HG03432 (cell line): ENCODE measurements around the gene TMEM123.
A peak's percentile ranks its signal among the peaks of the same experiment; 100 is the strongest.

Experiments used
- ATAC-seq: cut with Tn5 transposase; IDR thresholded peaks from one replicate; pipeline ENCODE4 v1.9.1; 2021; ENCODE audit warnings: mild to moderate bottlenecking, moderate library complexity; ENCODE audit not compliant: unreplicated experiment

TMEM123 gene

DNA sequence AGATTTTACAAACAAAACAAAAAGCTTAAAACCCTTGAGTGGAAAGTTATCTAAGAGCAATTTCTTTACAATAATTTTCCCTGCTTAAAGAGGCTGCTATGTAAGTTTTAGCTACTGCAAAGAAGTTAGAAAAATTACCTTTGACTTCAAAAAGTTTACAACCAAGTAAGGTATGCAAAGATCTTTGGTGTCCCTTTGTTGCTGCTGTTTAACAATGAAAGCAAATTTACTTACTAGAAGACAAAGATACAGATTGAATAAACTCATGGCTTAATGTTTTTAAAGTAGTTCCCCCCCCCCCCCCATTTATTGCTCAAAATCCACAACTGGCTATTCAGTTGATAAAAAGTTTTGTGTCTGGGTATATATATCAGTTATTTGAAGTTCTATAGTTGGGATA is 26.0 kb downstream of the TMEM123 start:
- no peak for ATAC-seq

DNA sequence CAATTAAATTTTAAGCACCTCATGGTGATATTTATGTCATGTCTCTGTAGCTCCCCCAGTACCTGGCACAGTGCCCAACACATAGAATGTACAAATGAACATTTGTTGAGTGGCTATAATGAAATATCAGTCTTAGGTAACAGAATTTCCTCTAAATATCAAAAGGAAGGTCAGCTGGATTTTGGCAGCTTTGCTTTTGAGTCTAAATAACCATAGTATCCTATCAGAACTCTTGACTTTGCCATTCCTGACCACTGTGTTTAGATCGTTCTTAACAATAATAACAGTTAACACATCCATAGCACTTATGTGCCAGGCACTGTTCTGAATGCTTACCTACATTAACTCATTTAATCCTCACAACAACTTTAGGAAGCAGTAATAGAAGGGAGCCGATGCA is 26.6 kb downstream of the TMEM123 start:
- no peak for ATAC-seq

DNA sequence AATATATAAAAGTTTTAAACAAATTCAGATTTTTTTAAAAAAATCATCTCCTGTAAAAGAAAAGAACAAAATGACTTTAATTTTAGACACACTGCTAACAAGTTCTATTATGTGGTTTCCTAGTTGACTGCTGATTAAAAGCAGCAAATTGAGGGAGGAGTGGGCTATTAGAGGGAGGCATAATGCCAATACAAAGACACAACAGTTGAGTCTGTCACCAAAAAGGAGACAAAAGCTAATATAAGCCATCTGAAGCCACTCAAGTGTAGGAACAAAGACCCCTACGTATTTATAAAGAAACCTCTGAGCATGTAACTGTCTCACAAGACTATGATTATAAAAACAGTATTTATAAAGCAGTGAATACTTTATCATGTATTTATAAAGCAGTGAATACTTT is 28.6 kb downstream of the TMEM123 start:
- no peak for ATAC-seq

DNA sequence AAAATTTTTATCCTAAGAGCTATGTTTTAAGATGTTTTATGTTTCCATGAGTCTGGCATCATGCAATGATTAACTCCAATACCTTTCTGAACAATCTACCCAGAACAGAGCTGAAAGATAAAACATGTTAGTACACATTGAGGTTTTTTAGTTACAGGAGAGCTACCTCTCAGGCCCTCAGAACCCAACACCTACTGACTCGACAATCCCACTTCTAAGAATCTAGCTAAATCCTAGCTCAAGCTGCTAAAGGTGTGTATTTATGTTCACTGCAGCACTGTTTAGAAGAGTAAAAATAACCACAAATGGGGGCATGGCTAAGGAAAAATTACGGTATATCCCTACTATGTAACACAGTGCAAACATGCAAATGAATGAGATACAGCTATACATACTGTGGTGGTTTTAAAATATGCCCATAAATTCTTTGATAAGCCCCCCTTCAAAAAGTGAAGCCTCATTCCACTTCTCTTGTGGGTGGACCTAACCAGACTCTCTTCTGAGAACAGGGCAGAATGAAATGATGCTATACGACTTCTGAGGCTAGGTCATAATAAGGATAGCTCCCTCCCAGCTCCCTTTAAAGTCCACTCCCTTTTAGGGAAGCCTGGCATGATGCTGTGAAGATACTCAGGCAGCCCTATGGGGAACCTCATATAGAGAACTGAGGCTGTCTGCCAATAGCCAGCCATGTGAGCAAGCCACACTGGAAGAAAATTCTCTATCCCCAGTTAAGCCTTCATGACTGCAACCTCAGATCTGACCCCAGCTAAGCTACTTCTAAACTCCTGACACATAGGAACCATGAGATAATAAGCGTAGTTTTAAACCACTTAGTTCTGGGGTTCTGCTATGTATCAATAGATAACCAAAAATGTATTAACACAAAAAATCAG is 29.5 kb downstream of the TMEM123 start:
- no peak for ATAC-seq

DNA sequence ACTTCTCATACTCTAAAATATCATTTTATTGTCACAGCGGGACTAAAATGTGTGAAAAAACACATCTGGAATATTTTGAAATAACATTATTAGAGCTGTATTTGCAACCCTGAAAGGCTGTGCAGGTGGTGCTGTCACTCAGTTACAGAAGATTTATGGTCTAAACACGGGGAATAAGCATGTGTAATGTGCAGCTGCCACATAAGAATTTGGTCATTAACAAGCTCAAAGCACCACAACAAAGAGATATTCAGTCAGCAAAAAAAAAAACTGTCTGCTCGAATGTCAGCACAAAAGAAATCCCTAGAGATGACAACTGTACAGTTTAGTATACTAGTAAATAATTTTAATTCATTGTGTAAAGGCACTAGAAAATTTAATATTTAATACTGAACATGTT is 31.3 kb downstream of the TMEM123 start:
- ATAC-seq = no peak

DNA sequence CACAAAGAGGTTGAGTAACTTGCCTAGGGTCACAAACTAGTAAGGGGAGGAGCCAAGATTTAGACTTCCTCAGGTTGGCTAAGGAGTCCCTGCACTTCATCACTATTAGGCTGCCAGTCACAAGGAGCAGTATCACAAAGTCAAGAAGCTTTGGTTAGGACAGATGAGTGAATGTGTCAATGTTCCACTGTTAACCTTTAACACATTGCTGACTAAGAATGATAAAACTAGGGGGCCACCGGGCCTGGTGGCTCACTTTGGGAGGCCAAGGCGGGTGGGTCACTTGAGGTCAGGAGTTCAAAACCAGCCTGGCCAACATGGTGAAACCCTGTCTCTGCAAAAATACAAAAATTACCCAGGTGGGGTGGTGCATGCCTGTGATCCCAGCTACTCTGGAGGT is 32.0 kb downstream of the TMEM123 start:
- peak; percentile 92 for ATAC-seq

DNA sequence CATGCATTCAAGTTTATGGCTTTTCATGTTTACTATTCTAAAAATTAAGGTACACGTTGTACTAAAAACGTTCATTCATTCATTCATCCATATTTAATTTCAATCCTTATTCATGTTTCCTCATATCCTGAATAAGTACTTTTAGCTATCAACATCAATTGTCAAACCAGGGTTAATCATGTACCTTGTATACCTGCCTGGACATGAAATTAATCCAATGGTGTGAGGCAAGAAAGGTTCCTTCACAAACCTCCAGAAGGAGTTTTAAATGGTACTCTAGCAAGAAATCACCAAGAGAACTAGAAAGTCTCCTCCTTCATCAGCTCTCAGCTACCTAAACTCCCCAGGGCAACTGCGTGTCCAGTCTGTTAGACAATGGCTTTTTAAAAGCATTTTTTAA is 33.4 kb downstream of the TMEM123 start:
- no peak for ATAC-seq

DNA sequence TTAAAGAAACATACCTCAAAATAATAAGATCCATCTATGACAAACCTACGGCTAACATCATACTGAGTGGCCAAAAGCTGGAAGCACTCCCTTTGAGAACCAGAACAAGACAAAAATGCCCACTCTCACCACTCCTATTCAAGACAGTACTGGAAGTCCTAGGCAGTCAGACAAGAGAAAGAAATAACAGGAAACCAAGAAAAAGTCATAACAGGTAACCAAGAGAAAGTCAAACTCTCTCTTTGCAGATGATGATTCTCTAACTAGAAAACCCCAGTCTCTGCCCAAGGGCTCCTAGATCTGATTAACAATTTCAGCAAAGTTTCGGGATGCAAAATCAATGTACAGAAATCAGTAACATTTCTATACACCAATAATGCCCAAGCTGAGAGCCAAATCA is 35.6 kb downstream of the TMEM123 start:
- ATAC-seq = no peak

DNA sequence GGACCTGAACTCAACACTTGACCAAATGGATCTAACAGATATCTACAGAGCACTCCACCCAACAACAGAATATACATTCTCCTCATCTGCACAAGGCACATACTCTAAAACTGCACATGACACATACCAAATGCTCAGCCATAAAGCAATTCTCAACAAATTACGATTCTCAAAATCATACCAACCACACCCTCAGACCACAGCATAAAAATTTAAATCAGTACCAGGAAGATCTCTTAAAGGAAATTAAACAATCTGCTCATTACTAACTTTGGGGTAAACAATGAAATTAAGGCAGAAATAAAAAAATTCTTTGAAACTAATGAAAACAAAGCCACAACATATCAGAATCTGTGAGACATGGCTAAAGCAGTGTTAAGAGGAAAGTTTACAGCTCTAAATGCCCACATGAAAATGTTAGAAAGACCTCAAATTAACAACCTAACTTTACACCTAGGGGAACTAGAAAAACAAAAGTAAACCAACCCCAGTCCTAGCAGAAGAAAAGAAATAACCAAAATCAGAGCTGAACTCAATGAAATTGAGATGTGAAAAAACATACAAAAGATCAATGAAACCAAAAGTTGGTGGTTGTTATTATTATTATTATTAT is 37.2 kb downstream of the TMEM123 start:
- no peak for ATAC-seq

DNA sequence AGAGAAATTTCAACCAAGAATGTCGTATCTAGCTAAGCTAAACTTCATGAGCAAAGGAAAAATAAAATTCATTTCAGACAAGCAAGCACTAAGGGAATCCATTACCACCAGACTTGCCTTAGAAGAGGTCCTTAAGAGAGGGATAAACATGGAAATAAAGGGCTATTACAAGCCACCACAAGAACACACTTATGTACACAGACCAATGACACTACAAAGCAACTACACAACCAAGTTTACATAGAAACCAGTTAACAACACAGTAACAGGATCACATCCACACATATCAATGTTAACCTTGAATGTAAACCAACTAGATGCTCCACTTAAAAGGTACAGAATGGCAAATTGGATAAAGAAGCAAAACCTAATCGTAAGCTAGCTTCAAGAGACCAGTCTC is 38.0 kb downstream of the TMEM123 start:
- ATAC-seq = no peak

DNA sequence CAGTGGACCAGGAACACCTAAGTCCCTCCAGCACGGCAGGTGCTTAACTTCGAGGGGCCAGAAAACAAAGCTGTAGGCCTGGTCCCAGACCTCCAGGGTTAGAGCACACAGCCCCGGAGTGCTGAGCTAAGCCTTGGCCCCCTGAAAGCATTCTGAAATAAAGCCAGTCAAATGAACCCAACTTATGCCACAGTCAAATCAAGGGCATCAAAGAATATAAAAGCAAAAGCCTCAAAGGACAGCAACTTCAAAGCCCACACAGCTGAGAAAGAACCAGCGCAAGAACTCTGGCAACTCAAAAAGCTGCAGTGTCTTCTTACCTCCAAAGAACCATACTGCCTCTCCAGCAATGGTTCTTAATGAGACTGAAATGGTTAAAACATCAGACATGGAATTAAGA is 39.1 kb downstream of the TMEM123 start:
- no peak for ATAC-seq

DNA sequence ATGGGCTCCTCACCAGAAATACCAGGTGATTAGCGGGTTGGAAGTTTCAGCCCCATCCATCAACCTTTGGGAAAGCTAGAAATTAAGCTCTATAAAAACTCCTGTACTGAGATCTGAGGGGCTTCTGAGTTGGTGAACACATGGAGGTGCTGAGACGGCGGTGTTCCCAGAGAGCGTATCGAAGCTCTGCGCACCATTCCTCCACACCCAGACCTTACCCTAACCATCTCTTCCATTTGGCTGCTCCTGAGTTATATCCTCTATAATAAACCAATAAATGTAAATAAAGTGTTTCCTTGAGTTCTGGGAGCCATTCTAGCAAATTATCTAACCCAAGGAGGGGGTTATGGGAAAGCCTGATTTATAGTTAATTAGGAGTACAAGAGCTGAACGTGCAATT is 41.4 kb downstream of the TMEM123 start:
- ATAC-seq = no peak

DNA sequence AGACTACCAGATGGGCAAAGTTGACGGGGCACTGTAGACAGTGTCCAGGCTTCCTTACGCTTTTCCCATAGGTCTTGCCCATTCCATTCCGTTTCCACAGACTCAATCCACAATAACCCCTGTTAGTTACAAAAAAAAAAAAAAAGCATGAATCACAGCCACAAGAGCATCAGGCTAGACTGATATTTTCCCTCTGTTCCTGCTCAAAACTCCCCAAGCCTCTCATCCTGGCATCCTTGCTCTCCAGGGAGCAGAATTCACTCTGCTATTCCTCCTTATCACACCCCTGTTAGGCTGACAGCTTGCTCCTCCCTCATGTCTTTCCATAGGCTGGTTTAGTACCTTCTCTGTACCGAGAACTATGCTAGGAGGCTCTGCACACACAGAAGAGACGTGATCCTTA is 42.2 kb downstream of the TMEM123 start:
- ATAC-seq = no peak

DNA sequence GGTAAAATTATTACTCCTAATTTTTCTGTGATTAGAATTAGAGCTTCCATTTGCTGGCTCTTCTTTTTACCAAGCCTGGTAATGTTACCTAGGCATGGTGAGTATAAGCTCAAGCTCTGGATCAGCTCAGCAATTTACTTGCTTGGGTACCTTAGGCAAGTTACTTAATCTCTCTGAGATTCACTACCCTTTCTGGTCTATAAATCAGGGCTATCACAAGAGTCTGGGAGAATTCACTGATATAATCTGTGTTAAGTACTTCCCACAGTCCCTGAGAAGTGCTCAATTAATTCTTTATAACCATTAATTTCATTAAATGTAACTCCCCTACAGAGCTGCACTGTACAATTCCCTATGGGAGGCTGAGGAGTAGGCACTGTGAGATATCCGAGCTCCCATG is 44.2 kb downstream of the TMEM123 start:
- ATAC-seq = no peak

DNA sequence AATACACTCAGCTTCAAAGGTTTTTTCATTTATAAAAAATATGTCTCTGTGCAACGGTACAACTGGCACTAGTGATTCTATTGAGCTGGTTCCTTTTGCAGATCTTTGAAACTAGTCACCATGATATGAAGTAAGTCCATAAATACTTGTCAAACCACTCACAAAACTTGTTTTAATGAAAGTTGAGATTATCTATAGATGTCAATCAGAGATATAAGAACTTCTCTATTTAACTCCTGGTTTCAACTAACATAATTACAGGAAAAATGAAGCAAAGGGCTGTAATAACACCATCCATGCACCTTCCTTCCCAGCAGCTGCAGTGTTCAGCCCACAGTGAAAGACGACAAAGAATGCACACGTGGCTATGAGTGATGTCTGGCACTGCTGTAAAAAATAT is 44.7 kb downstream of the TMEM123 start:
- no peak for ATAC-seq

DNA sequence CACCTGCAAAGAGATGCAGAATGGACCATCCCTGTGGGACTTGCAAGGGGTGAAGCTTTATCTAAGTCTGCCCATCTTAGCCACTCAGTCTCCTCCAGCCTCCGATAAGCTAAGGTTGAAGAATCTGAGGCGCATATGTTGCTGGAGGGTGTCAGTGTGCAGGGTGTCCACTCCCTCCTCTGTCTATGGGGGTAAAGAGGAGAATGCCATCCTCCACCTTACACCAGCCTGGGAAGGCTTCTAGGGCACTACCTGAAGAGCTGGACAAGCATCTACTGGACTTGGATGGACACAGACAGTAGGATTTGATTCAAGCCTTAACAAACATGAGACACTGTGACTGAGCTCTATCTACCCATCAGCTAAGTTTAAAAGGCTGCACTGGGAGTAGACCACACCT is 46.5 kb downstream of the TMEM123 start:
- no peak for ATAC-seq

DNA sequence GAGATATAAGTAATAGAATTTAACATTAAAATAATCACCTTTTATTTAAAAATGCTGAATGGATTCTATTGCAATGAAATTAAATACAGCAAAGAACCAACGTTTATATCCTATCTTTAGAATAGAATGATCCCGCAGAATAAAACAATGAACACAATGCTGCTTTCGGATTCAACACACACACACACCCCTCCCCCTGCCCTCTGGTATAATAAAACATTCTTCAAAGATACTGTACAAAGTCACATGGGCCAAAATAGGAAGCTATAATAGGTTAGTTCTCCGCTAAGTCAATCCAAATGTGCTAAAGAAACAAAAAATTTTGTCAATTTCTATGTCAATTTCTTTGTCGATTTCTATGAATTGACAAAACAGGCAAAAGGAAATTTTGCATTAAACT is 47.1 kb downstream of the TMEM123 start:
- no peak for ATAC-seq

DNA sequence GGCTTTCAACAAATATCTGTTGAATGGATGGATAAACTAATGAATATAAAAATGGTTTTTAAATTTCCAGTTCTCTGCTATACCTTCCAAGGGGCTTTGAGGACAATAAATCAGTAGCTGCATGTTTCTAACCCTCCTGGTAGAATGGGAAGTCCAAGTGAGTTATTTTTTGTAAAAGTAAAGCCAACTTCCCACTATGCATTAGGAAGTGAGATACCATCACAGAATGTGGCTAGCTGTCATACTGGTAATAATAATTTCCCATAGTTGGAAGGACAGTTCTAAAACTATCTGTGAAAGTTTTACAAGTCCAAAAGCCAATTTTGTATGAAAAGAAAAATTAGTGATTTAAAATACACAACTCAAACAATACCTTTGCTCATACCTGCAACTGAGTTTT is 50.0 kb downstream of the TMEM123 start:
- no peak for ATAC-seq

DNA sequence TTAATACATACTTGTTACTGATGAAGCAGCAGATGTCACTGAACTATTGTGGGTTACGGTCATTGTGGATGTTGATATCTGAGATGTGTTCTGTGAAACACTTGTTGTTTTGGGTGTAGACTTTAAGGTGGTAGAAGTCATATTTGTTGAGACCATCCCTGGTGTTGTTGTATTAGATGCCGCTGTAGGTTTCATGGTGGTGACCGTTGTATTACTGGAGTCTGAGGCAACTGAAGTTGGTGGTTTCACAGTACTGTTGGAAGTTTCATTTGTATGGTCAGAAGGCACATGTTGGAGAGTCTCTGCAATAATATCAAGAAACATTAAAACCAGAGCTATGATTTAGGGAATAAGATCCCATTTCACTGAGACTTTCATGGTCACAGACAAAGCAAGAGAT is 50.7 kb downstream of the TMEM123 start:
- no peak for ATAC-seq

DNA sequence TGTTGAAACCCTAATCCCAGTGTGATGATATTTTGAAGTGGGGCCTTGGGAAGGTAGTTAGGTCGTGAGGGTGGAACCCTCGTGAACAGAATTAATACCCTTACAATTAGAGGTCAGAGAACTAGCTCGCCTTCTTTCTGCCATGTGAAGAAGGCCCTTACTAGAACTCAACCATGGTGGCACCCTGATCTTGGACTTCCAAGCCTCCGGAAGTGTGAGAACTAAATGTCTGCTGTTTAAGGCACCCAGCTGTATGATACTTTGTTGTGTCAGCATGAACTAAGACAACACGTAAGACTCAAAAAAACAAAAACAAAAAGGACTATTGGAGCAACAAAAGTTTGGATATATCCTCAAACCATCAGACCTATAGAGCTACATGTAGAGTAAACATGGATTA is 52.0 kb downstream of the TMEM123 start:
- ATAC-seq = no peak

DNA sequence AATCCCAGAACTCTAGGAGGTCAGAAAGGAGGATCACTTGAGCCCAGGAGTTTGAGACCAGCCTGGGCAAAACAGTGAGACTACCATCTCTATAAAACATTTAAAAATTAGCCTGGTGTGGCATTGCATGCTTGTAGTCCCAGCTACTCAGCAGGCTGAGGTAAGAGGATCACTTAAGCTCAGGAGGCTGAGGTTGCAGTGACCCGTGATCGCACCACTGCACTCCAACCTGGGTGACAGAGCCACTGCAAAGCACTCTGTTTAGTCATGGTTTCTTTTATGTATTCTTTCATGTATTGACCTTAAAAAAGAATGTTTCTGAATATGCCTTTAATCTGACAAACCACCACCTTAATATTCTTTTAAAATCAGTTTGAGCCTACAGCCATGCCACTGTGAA is 53.4 kb downstream of the TMEM123 start:
- no peak for ATAC-seq

DNA sequence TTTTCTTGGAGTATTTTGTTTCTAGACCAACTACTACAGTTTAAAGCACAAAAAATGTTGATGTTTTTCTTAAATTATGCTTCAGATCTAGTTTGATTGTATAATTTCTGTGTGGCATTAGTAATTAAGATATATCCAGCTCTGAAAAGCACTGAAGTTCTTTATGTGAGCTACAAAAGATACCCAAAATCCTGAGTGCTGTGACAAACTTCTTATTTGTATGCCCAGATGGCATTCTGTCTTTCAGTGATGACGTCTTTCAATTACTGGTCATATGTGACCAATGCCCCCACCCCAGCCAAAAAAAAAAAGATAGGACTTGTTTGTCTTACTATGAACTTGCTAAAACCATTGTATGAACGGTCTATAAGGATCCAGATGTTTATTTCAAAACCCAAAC is 54.3 kb downstream of the TMEM123 start:
- no peak for ATAC-seq
